Activated CD4-positive, CD25-positive, alpha-beta regulatory T cell treated with anti-CD3 and anti-CD28 coated beads, Interleukin-2, amount 50 U/mL, for 72 hours (primary cell): ENCODE data around the gene KCTD15.

Experiments
- DNase-seq: peaks from one replicate; pipeline ENCODE4 v3.0.0; 2021

Gene KCTD15

GRCh38 chr19:33772102-33772857 is 24.4 kb upstream of the KCTD15 start:
- no peak for DNase-seq

GRCh38 chr19:33772858-33773180 is 23.9 kb upstream of the KCTD15 start:
- DNase-seq, result no peak

GRCh38 chr19:33773704-33774624 is 22.7 kb upstream of the KCTD15 start:
- DNase-seq, result no peak

GRCh38 chr19:33774751-33775150 is 21.9 kb upstream of the KCTD15 start:
- DNase-seq, result no peak

- DNase-seq, result no peak
Observed at GRCh38 chr19:33775731-33776487, 20.8 kb upstream of the KCTD15 start.

GRCh38 chr19:33777351-33777750 is 19.3 kb upstream of the KCTD15 start:
- no peak for DNase-seq

- DNase-seq, result no peak
Observed at GRCh38 chr19:33777753-33778088, 18.9 kb upstream of the KCTD15 start.

- peak; percentile 94 for DNase-seq
Observed at GRCh38 chr19:33778089-33778791, 18.4 kb upstream of the KCTD15 start.

GRCh38 chr19:33779849-33780248 is 16.8 kb upstream of the KCTD15 start:
- DNase-seq, result no peak

GRCh38 chr19:33780251-33780650 is 16.4 kb upstream of the KCTD15 start:
- DNase-seq, result no peak

- no peak for DNase-seq
Observed at GRCh38 chr19:33780746-33781145, 15.9 kb upstream of the KCTD15 start.

- DNase-seq, result no peak
Observed at GRCh38 chr19:33781415-33781935, 15.2 kb upstream of the KCTD15 start.

GRCh38 chr19:33781996-33782395 is 14.7 kb upstream of the KCTD15 start:
- no peak for DNase-seq

- no peak for DNase-seq
Observed at GRCh38 chr19:33784432-33784831, 12.2 kb upstream of the KCTD15 start.

- no peak for DNase-seq
Observed at GRCh38 chr19:33785795-33786194, 10.9 kb upstream of the KCTD15 start.

GRCh38 chr19:33788676-33789075 is 8.0 kb upstream of the KCTD15 start:
- no peak for DNase-seq

- DNase-seq, result no peak
Observed at GRCh38 chr19:33789344-33789743, 7.3 kb upstream of the KCTD15 start.

- DNase-seq, result no peak
Observed at GRCh38 chr19:33794683-33795369, 1.8 kb upstream of the KCTD15 start.

- DNase-seq, result peak; percentile 54
Observed at GRCh38 chr19:33795370-33796163, 1.1 kb upstream of the KCTD15 start.

- DNase-seq, result no peak
Observed at GRCh38 chr19:33797802-33798671, 1.4 kb downstream of the KCTD15 start.
